ENCODE data around the gene TMEM242. TPM values are rescaled to one million over a fixed set of nuclear protein-coding genes. Genes with fewer than 3 reads are reported as not detected.

TMEM242 gene
- total RNA-seq, 2 experiments from 2014 or later = 4.7 to 7.7 TPM

- no peaks in the 10 kb centered on the region for H3K9me3 Mint-ChIP-seq (ENCODE audit: low read depth)
- intact Hi-C loops (cut with DNase I, micrococcal nuclease) = no loop called here
- DNase-seq (no peak), ATAC-seq (no peak)
- H3K27ac Mint-ChIP-seq = no peak overlapping the region
- POLR2A ChIA-PET = no interaction called here
- H3K36me3 Mint-ChIP-seq (ENCODE audit: low read depth) = no peaks in the 10 kb centered on the region
- H3K4me1 Mint-ChIP-seq = peaks cover 4% of the 10 kb centered on the region
- no peaks in the 10 kb centered on the region for H3K27me3 Mint-ChIP-seq
- CTCF ChIA-PET = interaction anchor here (0.8 kb wide), 1 partner anchor 32 kb away, joined by 3 read pairs; no protein-coding TSS in a partner anchor
- no peak overlapping the region for H3K4me3 Mint-ChIP-seq
Observed at GRCh38 chr6:157305670-157306653, 17.4 kb downstream of the TMEM242 start.

GRCh38 chr6:157304899-157305663 lies 18.2 kb downstream of the TMEM242 start:
- H3K27ac Mint-ChIP-seq = no peak overlapping the region
- H3K9me3 Mint-ChIP-seq (ENCODE audit: low read depth) = no peaks in the 10 kb centered on the region
- peaks cover 4% of the 10 kb centered on the region for H3K4me1 Mint-ChIP-seq
- no peak overlapping the region for H3K4me3 Mint-ChIP-seq
- intact Hi-C loops (cut with DNase I, micrococcal nuclease) = loop anchor here in 1 of 2 experiments (5.0 kb wide), 1 partner anchor 1523 kb away; no protein-coding TSS in a partner anchor
- H3K27me3 Mint-ChIP-seq = no peaks in the 10 kb centered on the region
- ChIA-PET POLR2A (no interaction called here), CTCF (no interaction called here)
- peaks cover 2% of the 10 kb centered on the region for H3K36me3 Mint-ChIP-seq (ENCODE audit: low read depth)
- DNase-seq = no peak
- no peak for ATAC-seq

- ChIA-PET POLR2A (no interaction called here), CTCF (interaction anchor here (0.6 to 2.3 kb wide), 2 partner anchors 105 to 364 kb away, joined by 3 to 7 read pairs; no protein-coding TSS in a partner anchor)
- DNase-seq (no peak), ATAC-seq (no peak)
- Mint-ChIP-seq H3K9me3 (ENCODE audit: low read depth) (no peaks in the 10 kb centered on the region), H3K27me3 (no peaks in the 10 kb centered on the region), H3K36me3 (ENCODE audit: low read depth) (peaks cover 8% of the 10 kb centered on the region), H3K4me3 (no peak overlapping the region), H3K4me1 (peaks cover 4% of the 10 kb centered on the region), H3K27ac (no peak overlapping the region)
- intact Hi-C loops (cut with DNase I, micrococcal nuclease) = loop anchor here in 1 of 2 experiments (5.0 kb wide), 1 partner anchor 1520 kb away; no protein-coding TSS in a partner anchor
Observed at GRCh38 chr6:157302736-157303135, 20.6 kb downstream of the TMEM242 start.

GRCh38 chr6:157300436-157300835 lies 22.9 kb downstream of the TMEM242 start:
- ATAC-seq (no peak), DNase-seq (no peak)
- CTCF ChIA-PET = interaction anchor here (0.6 kb wide), 1 partner anchor 348 kb away, joined by 3 read pairs; no protein-coding TSS in a partner anchor
- H3K9me3 Mint-ChIP-seq (ENCODE audit: low read depth) = no peaks in the 10 kb centered on the region
- POLR2A ChIA-PET = no interaction called here
- H3K27ac Mint-ChIP-seq = no peak overlapping the region
- peaks cover 8% of the 10 kb centered on the region for H3K36me3 Mint-ChIP-seq (ENCODE audit: low read depth)
- no peaks in the 10 kb centered on the region for H3K27me3 Mint-ChIP-seq
- no peak overlapping the region for H3K4me3 Mint-ChIP-seq
- H3K4me1 Mint-ChIP-seq = peaks cover 4% of the 10 kb centered on the region
- intact Hi-C loops (cut with DNase I, micrococcal nuclease) = loop anchor here in 1 of 2 experiments (5.0 kb wide), 1 partner anchor 1518 kb away; no protein-coding TSS in a partner anchor

GRCh38 chr6:157300006-157300405 lies 23.3 kb downstream of the TMEM242 start:
- Mint-ChIP-seq H3K27ac (no peak overlapping the region), H3K4me1 (peaks cover 4% of the 10 kb centered on the region), H3K4me3 (no peak overlapping the region), H3K27me3 (no peaks in the 10 kb centered on the region), H3K9me3 (ENCODE audit: low read depth) (no peaks in the 10 kb centered on the region), H3K36me3 (ENCODE audit: low read depth) (peaks cover 8% of the 10 kb centered on the region)
- DNase-seq = no peak
- no peak for ATAC-seq
- ChIA-PET POLR2A (no interaction called here), CTCF (no interaction called here)
- intact Hi-C loops (cut with DNase I, micrococcal nuclease) = loop anchor here in 1 of 2 experiments (5.0 kb wide), 1 partner anchor 1518 kb away; no protein-coding TSS in a partner anchor

- CTCF ChIA-PET = interaction anchor here (0.7 to 1.0 kb wide), 4 partner anchors 24 to 1171 kb away, joined by 3 to 4 read pairs (median 3); no protein-coding TSS in a partner anchor
- POLR2A ChIA-PET = no interaction called here
- ATAC-seq (no peak), DNase-seq (no peak)
- Mint-ChIP-seq H3K27me3 (no peaks in the 10 kb centered on the region), H3K36me3 (ENCODE audit: low read depth) (peaks cover 8% of the 10 kb centered on the region), H3K4me1 (peaks cover 6% of the 10 kb centered on the region), H3K9me3 (ENCODE audit: low read depth) (no peaks in the 10 kb centered on the region), H3K27ac (no peak overlapping the region), H3K4me3 (no peak overlapping the region)
- intact Hi-C loops (cut with DNase I, micrococcal nuclease) = no loop called here
Observed at GRCh38 chr6:157298216-157298724, 25.0 kb downstream of the TMEM242 start.

- ChIA-PET POLR2A (no interaction called here), CTCF (interaction anchor here (1.4 kb wide), 1 partner anchor 9 kb away, joined by 4 read pairs; no protein-coding TSS in a partner anchor)
- ATAC-seq (no peak), DNase-seq (no peak)
- Mint-ChIP-seq H3K9me3 (ENCODE audit: low read depth) (no peaks in the 10 kb centered on the region), H3K4me3 (no peak overlapping the region), H3K27ac (no peak overlapping the region), H3K36me3 (ENCODE audit: low read depth) (peaks cover 13% of the 10 kb centered on the region), H3K27me3 (no peaks in the 10 kb centered on the region), H3K4me1 (peaks cover 6% of the 10 kb centered on the region)
- intact Hi-C loops (cut with DNase I, micrococcal nuclease) = loop anchor here in 1 of 2 experiments (5.0 kb wide), 1 partner anchor 62 kb away; no protein-coding TSS in a partner anchor
Observed at GRCh38 chr6:157294654-157295053, 28.7 kb downstream of the TMEM242 start.

GRCh38 chr6:157293780-157294179 lies 29.5 kb downstream of the TMEM242 start:
- intact Hi-C loops (cut with DNase I, micrococcal nuclease) = loop anchor here in 1 of 2 experiments (5.0 kb wide), 1 partner anchor 61 kb away; no protein-coding TSS in a partner anchor
- DNase-seq (no peak), ATAC-seq (no peak)
- Mint-ChIP-seq H3K9me3 (ENCODE audit: low read depth) (no peaks in the 10 kb centered on the region), H3K36me3 (ENCODE audit: low read depth) (peaks cover 10% of the 10 kb centered on the region), H3K4me3 (no peak overlapping the region), H3K27me3 (no peaks in the 10 kb centered on the region), H3K4me1 (peaks cover 6% of the 10 kb centered on the region), H3K27ac (no peak overlapping the region)
- POLR2A ChIA-PET = no interaction called here
- CTCF ChIA-PET = no interaction called here

- Mint-ChIP-seq H3K36me3 (ENCODE audit: low read depth) (peaks cover 10% of the 10 kb centered on the region), H3K27ac (no peak overlapping the region), H3K4me1 (peaks cover 6% of the 10 kb centered on the region), H3K4me3 (no peak overlapping the region), H3K9me3 (ENCODE audit: low read depth) (no peaks in the 10 kb centered on the region), H3K27me3 (no peaks in the 10 kb centered on the region)
- ChIA-PET CTCF (no interaction called here), POLR2A (no interaction called here)
- DNase-seq (no peak), ATAC-seq (no peak)
- intact Hi-C loops (cut with DNase I, micrococcal nuclease) = loop anchor here in 1 of 2 experiments (5.0 kb wide), 1 partner anchor 60 kb away; no protein-coding TSS in a partner anchor
Observed at GRCh38 chr6:157292202-157292601, 31.1 kb downstream of the TMEM242 start.

GRCh38 chr6:157291356-157291755 lies 32.0 kb downstream of the TMEM242 start:
- no peak overlapping the region for H3K27ac Mint-ChIP-seq
- POLR2A ChIA-PET = no interaction called here
- no peak for DNase-seq

GRCh38 chr6:157290797-157291196 lies 32.5 kb downstream of the TMEM242 start:
- ChIA-PET CTCF (no interaction called here), POLR2A (no interaction called here)
- H3K4me3 Mint-ChIP-seq = no peak overlapping the region
- no peaks in the 10 kb centered on the region for H3K27me3 Mint-ChIP-seq
- H3K4me1 Mint-ChIP-seq = peaks cover 6% of the 10 kb centered on the region
- no peak overlapping the region for H3K27ac Mint-ChIP-seq
- H3K9me3 Mint-ChIP-seq (ENCODE audit: low read depth) = no peaks in the 10 kb centered on the region
- intact Hi-C loops (cut with DNase I, micrococcal nuclease) = loop anchor here in 1 of 2 experiments (5.0 kb wide), 1 partner anchor 58 kb away; no protein-coding TSS in a partner anchor
- H3K36me3 Mint-ChIP-seq (ENCODE audit: low read depth) = peaks cover 10% of the 10 kb centered on the region
- no peak for ATAC-seq
- DNase-seq = no peak

More at GRCh38 chr6:157291356-157291755, 32.0 kb downstream of the TMEM242 start:
- no peak for ATAC-seq
- CTCF ChIA-PET = no interaction called here
- peaks cover 10% of the 10 kb centered on the region for H3K36me3 Mint-ChIP-seq (ENCODE audit: low read depth)
- peaks cover 6% of the 10 kb centered on the region for H3K4me1 Mint-ChIP-seq
- intact Hi-C loops (cut with DNase I, micrococcal nuclease) = loop anchor here in 1 of 2 experiments (5.0 kb wide), 1 partner anchor 59 kb away; no protein-coding TSS in a partner anchor
- no peak overlapping the region for H3K4me3 Mint-ChIP-seq
- no peaks in the 10 kb centered on the region for H3K27me3 Mint-ChIP-seq
- H3K9me3 Mint-ChIP-seq (ENCODE audit: low read depth) = no peaks in the 10 kb centered on the region

Measured in activated CD4-positive, alpha-beta T cell treated with anti-CD3 and anti-CD28 coated beads for 36 hours (primary cell).